Ishikawa (cell line): Measurements from ENCODE around the gene NOS2.

Experiments
- CEBPB ChIP-seq: IDR thresholded peaks from 2 replicates; pipeline ENCODE4 v1.6.1; 2012
- CREB1 ChIP-seq: IDR thresholded peaks from 2 replicates; pipeline ENCODE4 v1.6.1; 2012; ENCODE audit warnings: low read depth
- EP300 ChIP-seq: IDR thresholded peaks from 2 replicates; pipeline ENCODE4 v1.6.1; 2012; ENCODE audit warnings: borderline replicate concordance
- MAX ChIP-seq: IDR thresholded peaks from 2 replicates; pipeline ENCODE4 v1.6.1; 2012
- REST ChIP-seq: IDR thresholded peaks from 2 replicates; pipeline ENCODE4 v1.6.1; 2012; ENCODE audit warnings: low read depth, mild to moderate bottlenecking
- TAF1 ChIP-seq: IDR thresholded peaks from 2 replicates; pipeline ENCODE4 v1.6.1; 2012; ENCODE audit warnings: low read depth, mild to moderate bottlenecking

GRCh38 chr17:27802033-27802432 is 1.7 kb upstream of the NOS2 start:
- TF ChIP-seq REST = no peak
- TF ChIP-seq CREB1 = no peak
- TF ChIP-seq MAX = no peak
- no peak for TF ChIP-seq EP300
- TF ChIP-seq TAF1 = no peak
- TF ChIP-seq CEBPB = no peak
